C4-2B (cell line): ENCODE measurements around the gene XRCC6.

ENCODE experiments used
- CTCF ChIP-seq: fragments of 450-650 bp; conservative IDR thresholded peaks from 2 replicates; pipeline ENCODE4 v1.5.1; 2017; ENCODE audit warnings: mild to moderate bottlenecking
- ZFX ChIP-seq: fragments of 450-650 bp; IDR thresholded peaks from 2 replicates; pipeline ENCODE4 v1.6.1; 2017

GRCh38 chr22:41625577-41625976 is 4.5 kb downstream of the XRCC6 start:
- no peak for TF ChIP-seq CTCF
- no peak for TF ChIP-seq ZFX
